Uterus (tissue), 2 donors: ENCODE results near the gene WASF2.

Source experiments
- CTCF ChIP-seq, 4 experiments: fragments of 200-600 bp in 2 of 4; fragments of 450-650 bp in 2 of 4; sonication (generic) in 2 of 4; IDR thresholded peaks; one replicate each; pipeline ENCODE4 v1.5.1; 2016 to 2019; ENCODE audit warnings: antibody characterized with exemption in 4 of 4, mild to moderate bottlenecking in 2 of 4, moderate library complexity in 1 of 4
- POLR2A ChIP-seq, 2 donors: fragments of 450-650 bp; IDR thresholded peaks; one replicate each; pipeline ENCODE4 v1.6.1; 2016; ENCODE audit warnings: antibody characterized with exemption in 2 of 2, mild to moderate bottlenecking in 1 of 2, moderate library complexity in 1 of 2

- no peak for TF ChIP-seq POLR2A (IDR thresholded peaks at IDR 0.05)
- TF ChIP-seq CTCF (IDR thresholded peaks at IDR 0.05): no peak
Observed at GRCh38 chr1:27433706-27434105, 56.3 kb downstream of the WASF2 start.
